T-helper 17 cell (primary cell): ENCODE measurements around the gene LYPD6. TPM values are rescaled to one million over a fixed set of nuclear protein-coding genes. Genes with fewer than 3 reads are reported as not detected.

Experiments used
- ATAC-seq: fragments of 150-1000 bp; cut with Tn5 transposase; 2 replicates; pipeline ENCODE4 v1.10.0; 2021; ENCODE audit warnings: mild to moderate bottlenecking, moderate library complexity
- DNase-seq, 3 donors: peaks; one replicate each; pipeline versions ENCODE4 v3.0.0 to v3.0.0-alpha.2; 2020 to 2021
- H3K9me3 ChIP-seq: one replicate; pipeline ENCODE4 v1.7.0; 2013; ENCODE audit warnings: low read length, mild to moderate bottlenecking; ENCODE audit not compliant: control insufficient read depth, poor library complexity, severe bottlenecking
- H3K27ac Mint-ChIP-seq: one replicate; pipeline ENCODE4 v1.8.0; 2022; ENCODE audit warnings: mild to moderate bottlenecking, moderate library complexity, mixed read lengths
- H3K27me3 Mint-ChIP-seq: one replicate; pipeline ENCODE4 v1.8.0; 2022; ENCODE audit warnings: mixed read lengths
- H3K36me3 Mint-ChIP-seq: one replicate; pipeline ENCODE4 v1.8.0; 2022; ENCODE audit warnings: low read depth, mixed read lengths
- H3K4me1 Mint-ChIP-seq: one replicate; pipeline ENCODE4 v1.8.0; 2022; ENCODE audit warnings: mild to moderate bottlenecking, mixed read lengths
- H3K4me3 Mint-ChIP-seq: one replicate; pipeline ENCODE4 v1.8.0; 2022; ENCODE audit warnings: mild to moderate bottlenecking, moderate library complexity, mixed read lengths
- total RNA-seq, 4 donors: library from RNA in 2 of 4; stranded (reverse) in 2 of 4; gene quantifications; one replicate each; pipeline ENCODE4 v1.2.3 and lab custom pipeline; 2022 to 2026

Gene LYPD6
- total RNA-seq, 2 donors from 2014 or later, result not detected

- Mint-ChIP-seq H3K27me3 (peaks cover 4% of the 10 kb centered on the region), H3K4me1 (no peaks in the 10 kb centered on the region), H3K36me3 (peaks cover 3% of the 10 kb centered on the region), H3K27ac (no peak overlapping the region), H3K4me3 (peak overlapping the region; percentile 2)
- H3K9me3 ChIP-seq, result no peaks in the 10 kb centered on the region
- ATAC-seq (no peak), DNase-seq (no peak)
Measured at GRCh38 chr2:149360106-149360505, 29.7 kb downstream of the LYPD6 start.

GRCh38 chr2:149363958-149364357 lies 33.6 kb downstream of the LYPD6 start:
- DNase-seq (no peak), ATAC-seq (no peak)
- peaks cover 7% of the 10 kb centered on the region for H3K36me3 Mint-ChIP-seq
- H3K4me3 Mint-ChIP-seq, result no peak overlapping the region
- H3K27me3 Mint-ChIP-seq, result peaks cover 26% of the 10 kb centered on the region
- no peak overlapping the region for H3K27ac Mint-ChIP-seq
- no peaks in the 10 kb centered on the region for H3K9me3 ChIP-seq
- no peaks in the 10 kb centered on the region for H3K4me1 Mint-ChIP-seq

GRCh38 chr2:149364839-149365238 lies 34.5 kb downstream of the LYPD6 start:
- Mint-ChIP-seq H3K36me3 (peaks cover 7% of the 10 kb centered on the region), H3K4me3 (no peak overlapping the region), H3K27me3 (peaks cover 26% of the 10 kb centered on the region), H3K4me1 (no peaks in the 10 kb centered on the region), H3K27ac (no peak overlapping the region)
- no peaks in the 10 kb centered on the region for H3K9me3 ChIP-seq
- ATAC-seq (no peak), DNase-seq (no peak)

GRCh38 chr2:149365931-149366583 lies 35.7 kb downstream of the LYPD6 start:
- Mint-ChIP-seq H3K4me1 (no peaks in the 10 kb centered on the region), H3K27ac (no peak overlapping the region), H3K4me3 (no peak overlapping the region), H3K27me3 (peaks cover 26% of the 10 kb centered on the region), H3K36me3 (peaks cover 7% of the 10 kb centered on the region)
- ATAC-seq (no peak), DNase-seq (no peak)
- H3K9me3 ChIP-seq, result no peaks in the 10 kb centered on the region

- ATAC-seq (no peak), DNase-seq (no peak)
- H3K9me3 ChIP-seq, result no peaks in the 10 kb centered on the region
- Mint-ChIP-seq H3K36me3 (peaks cover 5% of the 10 kb centered on the region), H3K4me3 (no peak overlapping the region), H3K27me3 (peaks cover 36% of the 10 kb centered on the region), H3K4me1 (no peaks in the 10 kb centered on the region), H3K27ac (no peak overlapping the region)
Measured at GRCh38 chr2:149370061-149370775, 39.8 kb downstream of the LYPD6 start.

GRCh38 chr2:149371476-149371875 lies 41.1 kb downstream of the LYPD6 start:
- no peak for ATAC-seq

GRCh38 chr2:149375801-149376361 lies 45.5 kb downstream of the LYPD6 start:
- Mint-ChIP-seq H3K36me3 (no peaks in the 10 kb centered on the region), H3K27me3 (peaks cover 30% of the 10 kb centered on the region), H3K4me1 (no peaks in the 10 kb centered on the region), H3K4me3 (no peak overlapping the region), H3K27ac (no peak overlapping the region)
- ATAC-seq, result no peak
- no peaks in the 10 kb centered on the region for H3K9me3 ChIP-seq
- DNase-seq, result no peak

More at GRCh38 chr2:149371476-149371875, 41.1 kb downstream of the LYPD6 start:
- DNase-seq, result no peak
- H3K36me3 Mint-ChIP-seq, result peaks cover 3% of the 10 kb centered on the region
- H3K27me3 Mint-ChIP-seq, result peaks cover 38% of the 10 kb centered on the region
- H3K4me1 Mint-ChIP-seq, result no peaks in the 10 kb centered on the region
- H3K27ac Mint-ChIP-seq, result no peak overlapping the region
- H3K9me3 ChIP-seq, result no peaks in the 10 kb centered on the region
- H3K4me3 Mint-ChIP-seq, result no peak overlapping the region

- DNase-seq, result no peak
- H3K9me3 ChIP-seq, result no peaks in the 10 kb centered on the region
- Mint-ChIP-seq H3K4me3 (no peak overlapping the region), H3K36me3 (no peaks in the 10 kb centered on the region), H3K4me1 (no peaks in the 10 kb centered on the region), H3K27me3 (peaks cover 25% of the 10 kb centered on the region), H3K27ac (no peak overlapping the region)
- no peak for ATAC-seq
Measured at GRCh38 chr2:149380205-149380604, 49.8 kb downstream of the LYPD6 start.

- no peaks in the 10 kb centered on the region for H3K9me3 ChIP-seq
- no peak for ATAC-seq
- H3K36me3 Mint-ChIP-seq, result no peaks in the 10 kb centered on the region
- no peak for DNase-seq
- no peak overlapping the region for H3K4me3 Mint-ChIP-seq
- peaks cover 2% of the 10 kb centered on the region for H3K4me1 Mint-ChIP-seq
- peaks cover 23% of the 10 kb centered on the region for H3K27me3 Mint-ChIP-seq
- H3K27ac Mint-ChIP-seq, result no peak overlapping the region
Measured at GRCh38 chr2:149383340-149383739, 53.0 kb downstream of the LYPD6 start.

- Mint-ChIP-seq H3K27me3 (peaks cover 15% of the 10 kb centered on the region), H3K36me3 (no peaks in the 10 kb centered on the region), H3K27ac (no peak overlapping the region), H3K4me3 (no peak overlapping the region), H3K4me1 (peaks cover 2% of the 10 kb centered on the region)
- ATAC-seq, result no peak
- H3K9me3 ChIP-seq, result no peaks in the 10 kb centered on the region
- no peak for DNase-seq
Measured at GRCh38 chr2:149385350-149385749, 55.0 kb downstream of the LYPD6 start.

- H3K36me3 Mint-ChIP-seq, result no peaks in the 10 kb centered on the region
- DNase-seq (no peak), ATAC-seq (no peak)
- H3K9me3 ChIP-seq, result no peaks in the 10 kb centered on the region
- peaks cover 12% of the 10 kb centered on the region for H3K27me3 Mint-ChIP-seq
- H3K27ac Mint-ChIP-seq, result no peak overlapping the region
- H3K4me1 Mint-ChIP-seq, result peaks cover 2% of the 10 kb centered on the region
- no peak overlapping the region for H3K4me3 Mint-ChIP-seq
Measured at GRCh38 chr2:149387411-149387810, 57.0 kb downstream of the LYPD6 start.

- H3K9me3 ChIP-seq, result no peaks in the 10 kb centered on the region
- Mint-ChIP-seq H3K27me3 (peaks cover 12% of the 10 kb centered on the region), H3K4me1 (peaks cover 2% of the 10 kb centered on the region), H3K27ac (no peak overlapping the region), H3K36me3 (no peaks in the 10 kb centered on the region), H3K4me3 (no peak overlapping the region)
- ATAC-seq, result no peak
- no peak for DNase-seq
Measured at GRCh38 chr2:149388120-149388816, 57.9 kb downstream of the LYPD6 start.

GRCh38 chr2:149389506-149390167 lies 59.2 kb downstream of the LYPD6 start:
- Mint-ChIP-seq H3K4me1 (peaks cover 2% of the 10 kb centered on the region), H3K4me3 (no peak overlapping the region), H3K36me3 (no peaks in the 10 kb centered on the region), H3K27ac (no peak overlapping the region), H3K27me3 (peaks cover 20% of the 10 kb centered on the region)
- ATAC-seq, result no peak
- H3K9me3 ChIP-seq, result no peaks in the 10 kb centered on the region
- DNase-seq, result no peak
